WTC11 (cell line): ENCODE data around the gene OGDHL. TPM values are rescaled to one million over a fixed set of nuclear protein-coding genes. Genes with fewer than 3 reads are reported as not detected.

Source experiments
- ATAC-seq: fragments of 200-7000 bp; cut with Tn5 transposase; 2 replicates; pipeline ENCODE4 v1.10.0; 2021; ENCODE audit warnings: mild to moderate bottlenecking, moderate library complexity
- CTCF ChIA-PET: fragments of 300-600 bp; sonication (Branson Sonifier 250); formaldehyde crosslinking; loops from one replicate; lab custom pipeline; 2021; ENCODE audit warnings: antibody characterized with exemption; lab: Charles Lee
- POLR2A ChIA-PET: fragments of 350-600 bp; sonication (Branson Sonifier 250); formaldehyde crosslinking; loops from one replicate; lab custom pipeline; 2021; ENCODE audit warnings: antibody characterized with exemption; lab: Charles Lee
- DNase-seq: peaks from one replicate; pipeline ENCODE4 v3.0.0; 2021; ENCODE audit warnings: low spot score
- H3K27ac Mint-ChIP-seq: 2 replicates; pipeline ENCODE4 v1.8.0; 2021; ENCODE audit warnings: mixed read lengths
- H3K27me3 Mint-ChIP-seq: 2 replicates; pipeline ENCODE4 v1.8.0; 2021; ENCODE audit warnings: low read depth, mild to moderate bottlenecking, moderate library complexity, mixed read lengths
- H3K36me3 Mint-ChIP-seq: 2 replicates; pipeline ENCODE4 v1.8.0; 2021; ENCODE audit warnings: mixed read lengths
- H3K4me1 Mint-ChIP-seq: 2 replicates; pipeline ENCODE4 v1.8.0; 2022; ENCODE audit warnings: mixed read lengths
- H3K4me3 Mint-ChIP-seq: 2 replicates; pipeline ENCODE4 v1.8.0; 2021; ENCODE audit warnings: mild to moderate bottlenecking, moderate library complexity, mixed read lengths
- H3K9me3 Mint-ChIP-seq: 2 replicates; pipeline ENCODE4 v1.8.0; 2021; ENCODE audit warnings: mixed read lengths
- ETV6 ChIP-seq: sonication (generic); formaldehyde crosslinking; IDR thresholded peaks from 2 replicates; pipeline ENCODE4 v1.8.1; 2022; ENCODE audit warnings: mild to moderate bottlenecking, missing genetic modification reagents
- JAZF1 ChIP-seq: fragments of 250-450 bp; sonication (Bioruptor Pico); IDR thresholded peaks from 2 replicates; pipeline ENCODE4 v1.9.0; 2021; ENCODE audit warnings: moderate library complexity, mild to moderate bottlenecking, inconsistent platforms
- NFATC4 ChIP-seq: fragments of 250-450 bp; sonication (Bioruptor Pico); IDR thresholded peaks from 2 replicates; pipeline ENCODE4 v1.9.0; 2021; ENCODE audit warnings: mild to moderate bottlenecking
- RORB ChIP-seq: fragments of 250-450 bp; sonication (Bioruptor Pico); IDR thresholded peaks from 2 replicates; pipeline ENCODE4 v1.9.0; 2021; ENCODE audit warnings: mild to moderate bottlenecking
- SMAD3 ChIP-seq: sonication (generic); formaldehyde crosslinking; IDR thresholded peaks from 2 replicates; pipeline ENCODE4 v1.8.0; 2022; ENCODE audit warnings: missing genetic modification reagents, mild to moderate bottlenecking, borderline replicate concordance
- TEAD1 ChIP-seq: sonication (generic); formaldehyde crosslinking; IDR thresholded peaks from 2 replicates; pipeline ENCODE4 v1.8.0; 2022; ENCODE audit warnings: mild to moderate bottlenecking, missing genetic modification reagents
- ZNF121 ChIP-seq: sonication (generic); formaldehyde crosslinking; IDR thresholded peaks from 2 replicates; pipeline ENCODE4 v1.8.0; 2023; ENCODE audit warnings: missing genetic modification reagents
- ZNF138 ChIP-seq: sonication (generic); formaldehyde crosslinking; conservative IDR thresholded peaks from 2 replicates; pipeline ENCODE4 v1.8.1; 2022; ENCODE audit warnings: mild to moderate bottlenecking, moderate library complexity, missing genetic modification reagents
- ZNF671 ChIP-seq: fragments of 250-450 bp; sonication (Bioruptor Pico); IDR thresholded peaks from 2 replicates; pipeline ENCODE4 v1.8.0; 2021; ENCODE audit warnings: mild to moderate bottlenecking
- total RNA-seq: library from RNA; stranded (reverse); gene quantifications from 3 replicates; pipeline ENCODE4 v1.2.3, GENCODE V29; 2021
- TF ChIP-seq, protein P1 (sequence below): sonication (generic); formaldehyde crosslinking; IDR thresholded peaks from 2 replicates; pipeline ENCODE4 v1.8.1; 2022; ENCODE audit warnings: missing genetic modification reagents, borderline replicate concordance
- TF ChIP-seq, protein P2 (sequence below): sonication (generic); formaldehyde crosslinking; IDR thresholded peaks from 2 replicates; pipeline ENCODE4 v1.8.1; 2022; ENCODE audit warnings: mild to moderate bottlenecking, moderate library complexity, missing genetic modification reagents
- TF ChIP-seq, protein P3 (sequence below): sonication (generic); formaldehyde crosslinking; IDR thresholded peaks from 2 replicates; pipeline ENCODE4 v1.8.0; 2022; ENCODE audit warnings: mild to moderate bottlenecking, missing genetic modification reagents
- TF ChIP-seq, protein P4 (sequence below): sonication (generic); formaldehyde crosslinking; IDR thresholded peaks from 2 replicates; pipeline ENCODE4 v1.8.0; 2023; ENCODE audit warnings: missing genetic modification reagents

OGDHL gene
- total RNA-seq, 1 experiment from 2014 or later, result 35.1 TPM

DNA sequence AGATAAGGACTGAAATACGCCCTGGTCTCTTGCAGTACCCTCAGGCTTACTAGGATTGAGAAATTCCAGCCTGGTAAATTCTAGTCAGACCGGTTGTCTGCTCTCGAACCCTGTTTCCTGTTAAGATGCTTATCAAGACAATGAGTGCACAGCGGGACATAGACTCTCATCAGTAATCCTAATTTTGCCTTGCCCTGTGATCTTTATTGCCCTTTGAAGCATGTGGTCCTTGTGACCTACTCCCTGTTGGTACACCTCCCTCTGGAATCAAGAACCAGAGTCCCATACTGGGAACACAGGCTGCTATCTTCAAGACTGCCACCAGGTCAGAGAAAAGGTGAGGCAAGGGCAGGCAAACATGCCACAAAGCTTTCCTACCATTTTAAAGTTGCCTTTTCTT is 75.5 kb downstream of the OGDHL start:
- TF ChIP-seq, protein P1, sequence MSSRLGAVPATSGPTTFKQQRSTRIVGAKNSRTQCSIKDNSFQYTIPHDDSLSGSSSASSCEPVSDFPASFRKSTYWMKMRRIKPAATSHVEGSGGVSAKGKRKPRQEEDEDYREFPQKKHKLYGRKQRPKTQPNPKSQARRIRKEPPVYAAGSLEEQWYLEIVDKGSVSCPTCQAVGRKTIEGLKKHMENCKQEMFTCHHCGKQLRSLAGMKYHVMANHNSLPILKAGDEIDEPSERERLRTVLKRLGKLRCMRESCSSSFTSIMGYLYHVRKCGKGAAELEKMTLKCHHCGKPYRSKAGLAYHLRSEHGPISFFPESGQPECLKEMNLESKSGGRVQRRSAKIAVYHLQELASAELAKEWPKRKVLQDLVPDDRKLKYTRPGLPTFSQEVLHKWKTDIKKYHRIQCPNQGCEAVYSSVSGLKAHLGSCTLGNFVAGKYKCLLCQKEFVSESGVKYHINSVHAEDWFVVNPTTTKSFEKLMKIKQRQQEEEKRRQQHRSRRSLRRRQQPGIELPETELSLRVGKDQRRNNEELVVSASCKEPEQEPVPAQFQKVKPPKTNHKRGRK, result no peak
- TF ChIP-seq ZNF121 (CRISPR knock-in tag) (no peak), NFATC4 (CRISPR knock-in tag) (no peak), ETV6 (no peak), SMAD3 (CRISPR knock-in tag) (no peak), ZNF671 (CRISPR knock-in tag) (no peak), ZNF138 (CRISPR knock-in tag) (no peak), JAZF1 (no peak), TEAD1 (CRISPR knock-in tag) (no peak), RORB (CRISPR knock-in tag) (no peak)
- TF ChIP-seq, protein P2, sequence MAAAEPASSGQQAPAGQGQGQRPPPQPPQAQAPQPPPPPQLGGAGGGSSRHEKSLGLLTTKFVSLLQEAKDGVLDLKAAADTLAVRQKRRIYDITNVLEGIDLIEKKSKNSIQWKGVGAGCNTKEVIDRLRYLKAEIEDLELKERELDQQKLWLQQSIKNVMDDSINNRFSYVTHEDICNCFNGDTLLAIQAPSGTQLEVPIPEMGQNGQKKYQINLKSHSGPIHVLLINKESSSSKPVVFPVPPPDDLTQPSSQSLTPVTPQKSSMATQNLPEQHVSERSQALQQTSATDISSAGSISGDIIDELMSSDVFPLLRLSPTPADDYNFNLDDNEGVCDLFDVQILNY (CRISPR knock-in tag), result no peak
- TF ChIP-seq, protein P3, sequence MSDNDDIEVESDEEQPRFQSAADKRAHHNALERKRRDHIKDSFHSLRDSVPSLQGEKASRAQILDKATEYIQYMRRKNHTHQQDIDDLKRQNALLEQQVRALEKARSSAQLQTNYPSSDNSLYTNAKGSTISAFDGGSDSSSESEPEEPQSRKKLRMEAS (CRISPR knock-in tag), result no peak
- TF ChIP-seq, protein P4, sequence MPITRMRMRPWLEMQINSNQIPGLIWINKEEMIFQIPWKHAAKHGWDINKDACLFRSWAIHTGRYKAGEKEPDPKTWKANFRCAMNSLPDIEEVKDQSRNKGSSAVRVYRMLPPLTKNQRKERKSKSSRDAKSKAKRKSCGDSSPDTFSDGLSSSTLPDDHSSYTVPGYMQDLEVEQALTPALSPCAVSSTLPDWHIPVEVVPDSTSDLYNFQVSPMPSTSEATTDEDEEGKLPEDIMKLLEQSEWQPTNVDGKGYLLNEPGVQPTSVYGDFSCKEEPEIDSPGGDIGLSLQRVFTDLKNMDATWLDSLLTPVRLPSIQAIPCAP (CRISPR knock-in tag), result no peak
- ATAC-seq (no peak), DNase-seq (no peak)
- Mint-ChIP-seq H3K9me3 (peaks cover 59% of the 10 kb centered on the region), H3K4me1 (peaks cover 47% of the 10 kb centered on the region), H3K27ac (no peak overlapping the region), H3K4me3 (no peak overlapping the region), H3K27me3 (peaks cover 95% of the 10 kb centered on the region), H3K36me3 (peaks cover 33% of the 10 kb centered on the region)
- POLR2A ChIA-PET, result no interaction called here
- CTCF ChIA-PET, result no interaction called here

Other genes with a start within 250 kb of the OGDHL start
- 10.9 to 14.5 TPM (median 14.3 TPM) in 3 replicates for gene ERCC6, start 223.2 kb downstream of the OGDHL start, total RNA-seq
- gene SLC18A3, start 152.0 kb downstream of the OGDHL start, total RNA-seq, result 0.07 to 0.13 TPM (median 0.09 TPM) in 3 replicates
- gene CHAT, start 148.3 kb downstream of the OGDHL start, total RNA-seq, result not detected in 3 replicates
- gene C10orf53, start 82.7 kb downstream of the OGDHL start, total RNA-seq, result not detected in 3 replicates
- gene PARG, start 179.7 kb upstream of the OGDHL start, total RNA-seq, result 51.9 to 57.1 TPM (median 55.1 TPM) in 3 replicates
- gene TIMM23B, start 179.7 kb upstream of the OGDHL start, total RNA-seq, result 18.4 to 19.9 TPM (median 18.7 TPM) in 3 replicates
- gene AGAP6, start 226.1 kb upstream of the OGDHL start, total RNA-seq, result 16.8 to 19.0 TPM (median 17.3 TPM) in 3 replicates